ENCODE data around the gene RIC8A.
"Not testable (repeated sequence)": the region's sequence is repeated elsewhere in the genome, so short reads cannot be mapped to it uniquely, and the experiment has no call there.

Gene RIC8A

DNA sequence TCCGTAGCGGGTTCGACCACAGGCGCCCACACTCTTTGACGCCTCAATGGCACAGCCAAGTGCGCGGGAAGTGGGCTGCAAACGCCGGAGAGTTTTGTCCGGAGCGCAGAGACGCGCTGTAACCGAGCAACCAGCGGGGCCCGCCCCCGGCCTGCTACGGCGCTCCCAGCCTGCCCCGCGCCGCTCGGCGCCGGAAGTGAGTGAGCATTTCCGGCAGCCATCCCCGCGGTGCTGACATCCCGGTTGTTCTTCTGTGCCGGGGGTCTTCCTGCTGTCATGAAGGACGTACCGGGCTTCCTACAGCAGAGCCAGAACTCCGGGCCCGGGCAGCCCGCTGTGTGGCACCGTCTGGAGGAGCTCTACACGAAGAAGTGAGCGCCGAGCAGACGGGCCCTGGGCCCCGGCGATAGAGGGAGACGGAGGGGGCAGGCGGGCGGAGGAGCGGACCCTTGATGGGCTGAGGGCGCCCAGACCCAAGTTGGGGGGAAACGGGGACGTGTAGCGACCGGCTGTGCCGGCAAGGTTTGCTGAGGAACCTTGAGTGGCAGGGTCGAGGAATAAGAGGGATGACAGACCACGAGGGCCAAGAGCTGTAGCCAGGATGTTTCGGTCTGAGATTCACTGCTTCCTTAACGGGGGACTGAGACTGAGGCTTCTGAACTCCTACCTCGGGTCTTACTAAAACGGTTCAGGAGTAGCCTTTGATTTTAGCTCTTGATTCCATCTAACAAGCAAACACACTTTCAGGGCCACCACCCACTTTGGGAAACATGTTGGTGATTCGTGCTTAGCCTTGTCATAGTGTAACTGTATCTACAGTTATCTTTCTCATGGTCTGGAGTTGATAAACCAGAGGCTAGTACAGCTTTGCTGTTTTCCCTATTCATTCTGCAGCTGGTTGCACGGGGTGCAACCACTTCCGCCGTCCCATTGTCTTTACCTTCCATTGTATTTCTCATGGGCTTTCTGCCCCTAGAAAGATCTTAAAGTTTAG, 29.6 kb downstream of the RIC8A start, which contains the start of gene PSMD13:
PSMD13 (plus strand) TSS at position 203 of the 994 bp plus-strand sequence; CDS start at position 277, 74 bp downstream.
- Histone ChIP-seq H3K4me1 (ENCODE audit: control insufficient read depth, insufficient read depth, low read length) (peaks cover 12% of the 10 kb centered on the region; the same call in 1 of the 2 replicates), H3K27me3 (ENCODE audit: control insufficient read depth, insufficient read depth, low read length) (no peaks in the 10 kb centered on the region), H3K4me3 (ENCODE audit: low read depth, low read length) (peak within 1 kb of the TSS; percentile 95), H3K9ac (ENCODE audit: low read length) (peak within 1 kb of the TSS; percentile 94), H3K9me3 (ENCODE audit: control insufficient read depth, insufficient read depth, low read depth, low read length) (no peaks in the 10 kb centered on the region), H3K27ac (ENCODE audit: low read depth, low read length) (peak within 1 kb of the TSS; percentile 69; the same call in 1 of the 2 replicates), H3K36me3 (ENCODE audit: control insufficient read depth, insufficient read depth, low read length) (peaks cover 35% of the 10 kb centered on the region)

DNA sequence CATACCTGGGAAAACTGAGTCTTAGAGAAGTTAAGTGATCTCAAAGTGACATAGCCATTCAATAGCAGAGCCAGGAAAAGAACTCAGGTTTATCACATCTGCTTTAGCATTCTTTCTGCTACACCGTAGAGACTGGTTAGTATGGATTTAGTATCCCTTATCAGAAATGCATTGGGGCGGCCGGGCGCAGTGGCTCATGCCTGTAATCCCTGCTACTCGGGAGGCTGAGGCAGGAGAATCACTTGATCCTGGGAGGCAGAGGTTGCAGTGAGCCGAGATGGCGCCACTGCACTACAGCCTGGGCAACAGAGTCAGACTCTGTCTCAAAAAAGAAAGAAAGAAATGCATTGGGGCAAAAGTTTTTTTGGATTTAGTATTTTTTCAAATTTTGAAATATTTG, 30.8 kb downstream of the RIC8A start:
- peaks cover 12% of the 10 kb centered on the region; the same call in 1 of the 2 replicates for H3K4me1 ChIP-seq (ENCODE audit: control insufficient read depth, insufficient read depth, low read length)
- not testable (repeated sequence) for H3K9me3 ChIP-seq (ENCODE audit: control insufficient read depth, insufficient read depth, low read depth, low read length); H3K27ac ChIP-seq (ENCODE audit: low read depth, low read length); H3K27me3 ChIP-seq (ENCODE audit: control insufficient read depth, insufficient read depth, low read length); H3K9ac ChIP-seq (ENCODE audit: low read length)
- peak overlapping the region; percentile 95; the same call in 1 of the 2 replicates for H3K4me3 ChIP-seq (ENCODE audit: low read depth, low read length)
- H3K36me3 ChIP-seq (ENCODE audit: control insufficient read depth, insufficient read depth, low read length): peaks cover 43% of the 10 kb centered on the region

DNA sequence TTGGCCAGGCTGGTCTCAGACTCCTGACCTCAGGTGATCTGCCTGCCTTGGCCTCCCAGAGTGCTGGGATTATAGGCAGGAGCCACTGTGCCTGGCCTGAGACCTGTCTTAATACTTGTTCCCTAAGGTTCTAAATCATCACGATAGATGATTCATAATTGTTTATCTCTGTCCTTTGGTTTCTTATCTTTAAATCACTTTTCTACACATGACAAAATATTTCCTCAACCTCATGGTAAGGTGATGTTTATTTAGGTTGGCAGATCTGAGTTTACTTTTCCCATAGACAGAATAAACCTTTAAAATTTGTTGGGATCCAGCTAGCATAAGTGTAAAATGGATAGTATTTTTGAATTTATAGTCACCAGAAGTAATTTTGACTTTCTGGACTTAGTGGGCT, 32.8 kb downstream of the RIC8A start:
- H3K27me3 ChIP-seq (ENCODE audit: control insufficient read depth, insufficient read depth, low read length): no peaks in the 10 kb centered on the region
- peaks cover 12% of the 10 kb centered on the region; the same call in 1 of the 2 replicates for H3K4me1 ChIP-seq (ENCODE audit: control insufficient read depth, insufficient read depth, low read length)
- no peak overlapping the region for H3K27ac ChIP-seq (ENCODE audit: low read depth, low read length)
- H3K9me3 ChIP-seq (ENCODE audit: control insufficient read depth, insufficient read depth, low read depth, low read length): no peaks in the 10 kb centered on the region
- H3K4me3 ChIP-seq (ENCODE audit: low read depth, low read length): no peak overlapping the region
- H3K9ac ChIP-seq (ENCODE audit: low read length): no peak overlapping the region
- peaks cover 63% of the 10 kb centered on the region for H3K36me3 ChIP-seq (ENCODE audit: control insufficient read depth, insufficient read depth, low read length)

DNA sequence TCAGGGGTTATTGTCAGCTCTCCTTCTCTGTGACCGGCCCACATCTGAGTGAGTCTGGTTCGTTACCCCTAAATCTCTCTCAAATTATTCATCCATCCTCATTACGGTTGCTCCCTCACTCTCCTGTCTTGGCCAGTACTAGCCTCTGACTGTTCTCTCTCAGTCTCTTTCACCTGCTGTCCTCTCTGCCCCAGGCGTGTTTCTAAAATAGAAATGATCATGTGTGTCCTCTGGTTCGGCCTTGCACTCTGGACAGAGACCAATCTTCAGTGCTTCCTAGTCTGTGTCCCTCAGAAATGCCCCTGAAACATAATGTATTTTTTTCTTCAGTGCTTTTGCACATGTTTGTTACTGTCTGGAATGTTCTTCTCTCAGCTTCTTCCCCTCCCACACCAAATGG, 34.1 kb downstream of the RIC8A start:
- no peak overlapping the region for H3K9ac ChIP-seq (ENCODE audit: low read length)
- H3K4me1 ChIP-seq (ENCODE audit: control insufficient read depth, insufficient read depth, low read length): peaks cover 8% of the 10 kb centered on the region; the same call in 1 of the 2 replicates
- H3K9me3 ChIP-seq (ENCODE audit: control insufficient read depth, insufficient read depth, low read depth, low read length): no peaks in the 10 kb centered on the region
- no peak overlapping the region for H3K27ac ChIP-seq (ENCODE audit: low read depth, low read length)
- H3K4me3 ChIP-seq (ENCODE audit: low read depth, low read length): no peak overlapping the region
- H3K36me3 ChIP-seq (ENCODE audit: control insufficient read depth, insufficient read depth, low read length): peaks cover 76% of the 10 kb centered on the region
- no peaks in the 10 kb centered on the region for H3K27me3 ChIP-seq (ENCODE audit: control insufficient read depth, insufficient read depth, low read length)

DNA sequence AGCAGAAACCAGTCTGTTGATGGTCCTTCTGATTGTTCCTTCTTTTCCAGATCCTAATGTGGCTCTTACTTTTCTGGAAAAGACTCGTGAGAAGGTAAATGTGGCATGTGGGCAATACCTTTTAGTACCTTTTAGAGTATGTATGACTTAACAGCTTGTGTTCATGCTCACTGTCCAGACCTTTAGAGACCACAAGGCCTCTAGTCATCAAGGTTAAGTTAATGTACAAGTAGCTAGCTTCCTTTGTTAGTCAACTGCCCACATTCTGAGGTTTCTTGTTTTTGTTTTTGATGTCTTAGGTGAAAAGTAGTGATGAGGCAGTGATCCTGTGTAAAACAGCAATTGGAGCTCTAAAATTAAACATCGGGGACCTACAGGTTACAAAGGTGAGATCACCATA, 36.9 kb downstream of the RIC8A start:
- Histone ChIP-seq H3K4me1 (ENCODE audit: control insufficient read depth, insufficient read depth, low read length) (no peaks in the 10 kb centered on the region), H3K27me3 (ENCODE audit: control insufficient read depth, insufficient read depth, low read length) (no peaks in the 10 kb centered on the region), H3K9ac (ENCODE audit: low read length) (no peak overlapping the region), H3K9me3 (ENCODE audit: control insufficient read depth, insufficient read depth, low read depth, low read length) (no peaks in the 10 kb centered on the region), H3K4me3 (ENCODE audit: low read depth, low read length) (no peak overlapping the region), H3K27ac (ENCODE audit: low read depth, low read length) (no peak overlapping the region), H3K36me3 (ENCODE audit: control insufficient read depth, insufficient read depth, low read length) (peaks cover 95% of the 10 kb centered on the region)

DNA sequence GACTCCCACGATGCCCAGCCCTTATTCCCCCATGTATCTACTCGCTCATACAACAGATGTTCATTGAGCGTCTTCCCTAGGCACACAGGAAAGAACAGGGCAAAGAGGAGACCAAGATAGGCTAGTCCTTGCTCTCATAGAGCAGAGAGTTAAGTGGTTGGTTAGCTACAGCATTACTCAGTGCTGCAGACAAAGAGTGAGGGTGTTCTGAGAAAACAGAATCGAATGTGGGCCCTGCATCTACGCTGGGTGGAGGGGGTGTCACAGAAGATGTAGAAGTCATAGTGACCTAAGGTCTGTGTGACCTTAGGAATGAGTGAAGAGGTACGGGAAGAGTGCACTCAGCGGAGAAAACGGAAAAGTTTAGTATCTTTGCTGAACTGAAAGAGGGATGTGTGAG, 41.6 kb downstream of the RIC8A start:
- H3K4me3 ChIP-seq (ENCODE audit: low read depth, low read length): no peak overlapping the region
- H3K36me3 ChIP-seq (ENCODE audit: control insufficient read depth, insufficient read depth, low read length): peaks cover 91% of the 10 kb centered on the region
- H3K27me3 ChIP-seq (ENCODE audit: control insufficient read depth, insufficient read depth, low read length): no peaks in the 10 kb centered on the region
- H3K9ac ChIP-seq (ENCODE audit: low read length): no peak overlapping the region
- H3K9me3 ChIP-seq (ENCODE audit: control insufficient read depth, insufficient read depth, low read depth, low read length): no peaks in the 10 kb centered on the region
- H3K27ac ChIP-seq (ENCODE audit: low read depth, low read length): no peak overlapping the region
- peaks cover 3% of the 10 kb centered on the region; the same call in 1 of the 2 replicates for H3K4me1 ChIP-seq (ENCODE audit: control insufficient read depth, insufficient read depth, low read length)

DNA sequence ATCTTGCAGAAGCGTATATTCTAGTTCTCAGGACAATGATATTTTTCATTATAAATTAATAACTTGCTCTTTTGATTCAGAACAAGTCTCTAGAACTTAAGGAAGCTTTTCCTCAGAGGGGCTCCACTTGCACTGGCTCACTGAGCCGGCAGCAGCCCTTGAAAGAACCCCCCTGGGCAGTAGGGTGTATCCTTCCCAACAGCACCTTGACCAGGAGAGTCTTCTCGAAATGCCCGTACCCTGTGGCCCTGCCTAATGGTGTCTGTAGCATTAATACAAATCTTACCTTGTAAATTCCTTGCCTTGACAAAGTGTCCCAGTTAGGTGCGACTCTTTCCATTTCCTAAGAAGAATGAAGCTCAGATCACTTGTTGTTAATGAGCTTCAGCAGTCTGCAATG, 42.8 kb downstream of the RIC8A start:
- peaks cover 79% of the 10 kb centered on the region for H3K36me3 ChIP-seq (ENCODE audit: control insufficient read depth, insufficient read depth, low read length)
- peaks cover 3% of the 10 kb centered on the region; the same call in 1 of the 2 replicates for H3K4me1 ChIP-seq (ENCODE audit: control insufficient read depth, insufficient read depth, low read length)
- no peak overlapping the region for H3K4me3 ChIP-seq (ENCODE audit: low read depth, low read length)
- no peak overlapping the region for H3K27ac ChIP-seq (ENCODE audit: low read depth, low read length)
- H3K27me3 ChIP-seq (ENCODE audit: control insufficient read depth, insufficient read depth, low read length): no peaks in the 10 kb centered on the region
- no peak overlapping the region for H3K9ac ChIP-seq (ENCODE audit: low read length)
- no peaks in the 10 kb centered on the region for H3K9me3 ChIP-seq (ENCODE audit: control insufficient read depth, insufficient read depth, low read depth, low read length)

DNA sequence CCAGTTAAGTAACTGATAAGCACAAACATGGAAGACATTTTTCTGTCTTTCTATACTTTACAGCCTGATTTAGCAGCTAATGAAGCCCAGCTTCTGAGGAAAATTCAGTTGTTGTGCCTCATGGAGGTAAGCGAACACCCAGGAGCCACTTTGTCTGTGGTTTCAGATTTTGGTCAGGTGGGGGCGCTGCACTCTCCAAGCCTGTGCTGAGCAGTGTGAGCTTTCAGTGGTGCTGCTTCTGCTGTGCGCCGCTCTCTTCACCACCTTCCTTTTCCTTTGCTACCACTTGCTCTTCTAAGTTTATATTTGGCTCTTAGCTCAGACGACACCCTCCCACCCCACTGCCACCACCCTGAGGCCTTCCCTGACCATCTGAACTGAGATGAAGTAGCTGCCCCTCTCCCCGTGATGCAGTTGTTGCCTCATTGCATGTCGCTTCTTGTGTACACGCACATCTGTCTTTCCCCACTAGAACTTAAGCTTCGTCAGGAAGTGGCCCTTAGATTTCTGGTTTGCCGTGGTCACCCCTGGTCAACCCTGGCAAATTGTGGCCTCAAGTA, 43.3 kb downstream of the RIC8A start:
- H3K27ac ChIP-seq (ENCODE audit: low read depth, low read length): no peak overlapping the region
- H3K9ac ChIP-seq (ENCODE audit: low read length): no peak overlapping the region
- H3K4me3 ChIP-seq (ENCODE audit: low read depth, low read length): no peak overlapping the region
- no peaks in the 10 kb centered on the region for H3K9me3 ChIP-seq (ENCODE audit: control insufficient read depth, insufficient read depth, low read depth, low read length)
- H3K36me3 ChIP-seq (ENCODE audit: control insufficient read depth, insufficient read depth, low read length): peaks cover 74% of the 10 kb centered on the region
- peaks cover 3% of the 10 kb centered on the region; the same call in 1 of the 2 replicates for H3K4me1 ChIP-seq (ENCODE audit: control insufficient read depth, insufficient read depth, low read length)
- H3K27me3 ChIP-seq (ENCODE audit: control insufficient read depth, insufficient read depth, low read length): no peaks in the 10 kb centered on the region

DNA sequence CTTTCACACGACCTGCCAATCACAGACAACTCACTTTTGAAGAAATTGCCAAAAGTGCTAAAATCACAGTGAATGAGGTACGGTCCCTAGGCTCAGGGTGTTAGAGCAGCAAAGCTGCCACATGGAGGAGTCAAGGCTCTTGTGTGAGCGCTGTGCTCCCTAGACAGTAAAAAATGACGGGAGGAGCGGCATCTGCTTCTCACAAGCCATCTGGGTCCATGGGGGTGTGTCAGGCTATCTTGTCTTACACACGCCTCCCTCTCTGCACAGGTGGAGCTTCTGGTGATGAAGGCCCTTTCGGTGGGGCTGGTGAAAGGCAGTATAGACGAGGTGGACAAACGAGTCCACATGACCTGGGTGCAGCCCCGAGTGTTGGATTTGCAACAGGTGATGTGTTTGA, 44.0 kb downstream of the RIC8A start:
- H3K4me3 ChIP-seq (ENCODE audit: low read depth, low read length): no peak overlapping the region
- H3K27me3 ChIP-seq (ENCODE audit: control insufficient read depth, insufficient read depth, low read length): no peaks in the 10 kb centered on the region
- H3K36me3 ChIP-seq (ENCODE audit: control insufficient read depth, insufficient read depth, low read length): peaks cover 66% of the 10 kb centered on the region
- H3K4me1 ChIP-seq (ENCODE audit: control insufficient read depth, insufficient read depth, low read length): peaks cover 3% of the 10 kb centered on the region; the same call in 1 of the 2 replicates
- no peak overlapping the region for H3K9ac ChIP-seq (ENCODE audit: low read length)
- H3K27ac ChIP-seq (ENCODE audit: low read depth, low read length): no peak overlapping the region
- H3K9me3 ChIP-seq (ENCODE audit: control insufficient read depth, insufficient read depth, low read depth, low read length): no peaks in the 10 kb centered on the region

DNA sequence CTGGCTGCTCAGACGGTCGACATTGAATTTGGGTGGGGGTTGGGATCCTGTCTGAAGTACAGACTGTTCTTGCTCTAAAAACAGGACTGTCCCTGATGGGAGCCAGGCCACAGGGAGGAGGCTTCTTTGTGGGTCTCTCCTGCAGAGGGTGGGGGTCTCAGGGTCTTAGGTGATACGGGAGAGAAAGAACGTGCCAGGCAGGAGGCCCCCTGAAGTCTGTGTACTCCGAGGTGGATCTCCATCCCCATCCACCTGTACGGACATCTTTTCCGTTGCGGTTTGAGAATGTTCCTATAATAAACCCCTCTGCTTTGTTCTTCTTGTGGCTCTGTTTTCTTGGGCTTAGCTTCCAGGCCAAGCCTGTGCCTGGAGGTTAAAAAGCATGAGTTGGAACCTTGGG, 45.2 kb downstream of the RIC8A start:
- Histone ChIP-seq H3K27ac (ENCODE audit: low read depth, low read length) (no peak overlapping the region), H3K36me3 (ENCODE audit: control insufficient read depth, insufficient read depth, low read length) (peaks cover 57% of the 10 kb centered on the region), H3K9me3 (ENCODE audit: control insufficient read depth, insufficient read depth, low read depth, low read length) (no peaks in the 10 kb centered on the region), H3K4me3 (ENCODE audit: low read depth, low read length) (no peak overlapping the region), H3K9ac (ENCODE audit: low read length) (no peak overlapping the region), H3K27me3 (ENCODE audit: control insufficient read depth, insufficient read depth, low read length) (no peaks in the 10 kb centered on the region), H3K4me1 (ENCODE audit: control insufficient read depth, insufficient read depth, low read length) (peaks cover 3% of the 10 kb centered on the region; the same call in 1 of the 2 replicates)
